Measurements from ENCODE around the gene VPS25. TPM values are rescaled to one million over a fixed set of nuclear protein-coding genes. Genes with fewer than 3 reads are reported as not detected.

The VPS25 gene
- total RNA-seq, 4 donors from 2014 or later, result 58.3 to 111 (median 79.7) TPM

GRCh38 chr17:42819939-42820535, 46.8 kb downstream of the VPS25 start:
- TF ChIP-seq CTCF (IDR thresholded peaks at IDR 0.05), result peak; percentile 55 to 67 (median 64)
- no peak for TF ChIP-seq EP300 (IDR thresholded peaks at IDR 0.05; ENCODE audit: low read depth)
- TF ChIP-seq POLR2A (IDR thresholded peaks at IDR 0.05), result no peak
- no peak for TF ChIP-seq POLR2AphosphoS5 (IDR thresholded peaks at IDR 0.05)
- H3K36me3 ChIP-seq, result peaks cover 0 to 46% (median 22%) of the 10 kb centered on the region in 4 donors
- WGBS, 2 donors (ENCODE audit: low coverage in 1 of 2), result 24 to 40% methylated on average over 2 of the region's 2 CpGs
- in situ Hi-C loops (cut with MboI; ENCODE audit: low pct_ligation_motif_present in 1 of 4, low pct_unique_long_range_greater_than_20kb in 1 of 4, low sequenced_read_pairs in 3 of 4) (no loop called here), intact Hi-C loops (cut with DNase I; ENCODE audit: low total_unique reads) (no loop called here)
- H3K27me3 ChIP-seq, result no peaks in the 10 kb centered on the region
- DNase-seq, result peak; percentile 66
- H3K4me1 ChIP-seq, result peaks cover 9 to 21% (median 12%) of the 10 kb centered on the region in 4 donors
- no peaks in the 10 kb centered on the region for H3K9me3 ChIP-seq
- no peak overlapping the region for H3K27ac ChIP-seq
- no peak overlapping the region for H3K4me3 ChIP-seq

GRCh38 chr17:42821176-42821575, 47.9 kb downstream of the VPS25 start:
- in situ Hi-C loops (cut with MboI; ENCODE audit: low pct_ligation_motif_present in 1 of 4, low pct_unique_long_range_greater_than_20kb in 1 of 4, low sequenced_read_pairs in 3 of 4) (no loop called here), intact Hi-C loops (cut with DNase I; ENCODE audit: low total_unique reads) (no loop called here)
- H3K4me3 ChIP-seq, result no peak overlapping the region
- 89 to 92% methylated on average over 7 of the region's 7 CpGs for WGBS, 2 donors (ENCODE audit: low coverage in 1 of 2)
- H3K27ac ChIP-seq, result no peak overlapping the region
- no peak for TF ChIP-seq EP300 (IDR thresholded peaks at IDR 0.05; ENCODE audit: low read depth)
- no peak for TF ChIP-seq POLR2AphosphoS5 (IDR thresholded peaks at IDR 0.05)
- DNase-seq, result no peak
- no peaks in the 10 kb centered on the region for H3K27me3 ChIP-seq
- H3K4me1 ChIP-seq, result peaks cover 9 to 21% (median 12%) of the 10 kb centered on the region in 4 donors
- H3K9me3 ChIP-seq, result no peaks in the 10 kb centered on the region
- peaks cover 0 to 38% (median 17%) of the 10 kb centered on the region in 4 donors for H3K36me3 ChIP-seq

GRCh38 chr17:42827472-42827871, 54.2 kb downstream of the VPS25 start:
- Histone ChIP-seq H3K4me3 (no peak overlapping the region), H3K36me3 (no peaks in the 10 kb centered on the region), H3K4me1 (peaks cover 9 to 18% (median 15%) of the 10 kb centered on the region in 4 donors), H3K27ac (no peak overlapping the region), H3K9me3 (no peaks in the 10 kb centered on the region), H3K27me3 (no peaks in the 10 kb centered on the region)
- no peak for DNase-seq
- in situ Hi-C loops (cut with MboI; ENCODE audit: low pct_ligation_motif_present in 1 of 4, low pct_unique_long_range_greater_than_20kb in 1 of 4, low sequenced_read_pairs in 3 of 4) (loop anchor here in 2 of 4 donors (25.0 kb wide), 2 partner anchors 110 to 485 kb away; no protein-coding TSS in a partner anchor), intact Hi-C loops (cut with DNase I; ENCODE audit: low total_unique reads) (no loop called here)
- TF ChIP-seq POLR2A (IDR thresholded peaks at IDR 0.05) (no peak), CTCF (IDR thresholded peaks at IDR 0.05) (no peak), POLR2AphosphoS5 (IDR thresholded peaks at IDR 0.05) (no peak), EP300 (IDR thresholded peaks at IDR 0.05; ENCODE audit: low read depth) (no peak)
- WGBS, 2 donors (ENCODE audit: low coverage in 1 of 2), result 93 to 100% methylated on average over 1 of the region's 1 CpG

Small RNAs within 50 kb of the gene (small RNA-seq; reads per million reads assigned to genes)
- gene HMGN2P15, result 0 reads per million in 4 donors
- gene MIR6781, result 0 reads per million in 4 donors

Other genes with a start within 250 kb of the VPS25 start
- 10 to 100 TPM; 35.4 to 95.7 (median 66.2) TPM for gene NAGLU, start 237.2 kb upstream of the VPS25 start, total RNA-seq
- 1 to 10 TPM in 1 of 4 donors, under 1 TPM in 2, not detected in 1; 0.41 to 2.2 (median 0.95) TPM for gene HSD17B1, start 220.5 kb upstream of the VPS25 start, total RNA-seq
- gene COASY, start 211.3 kb upstream of the VPS25 start, total RNA-seq, result 10 to 100 TPM; 46.4 to 91.7 (median 57.6) TPM
- gene MLX, start 206.3 kb upstream of the VPS25 start, total RNA-seq, result 100 to 1,000 TPM in 3 of 4 donors, 10 to 100 TPM in 1; 81.3 to 191 (median 143) TPM
- gene PSMC3IP, start 195.7 kb upstream of the VPS25 start, total RNA-seq, result 1 to 10 TPM in 2 of 4 donors, under 1 TPM in 1, not detected in 1; 0.96 to 2.6 (median 1.3) TPM
- gene RETREG3, start 164.1 kb upstream of the VPS25 start, total RNA-seq, result 10 to 100 TPM; 47.2 to 71.8 (median 59.0) TPM
- 10 to 100 TPM in 2 of 4 donors, 1 to 10 TPM in 2; 6.0 to 27.7 (median 14.3) TPM for gene TUBG1, start 163.8 kb upstream of the VPS25 start, total RNA-seq
- 10 to 100 TPM in 3 of 4 donors, 1 to 10 TPM in 1; 9.6 to 53.1 (median 26.7) TPM for gene TUBG2, start 114.2 kb upstream of the VPS25 start, total RNA-seq
- 10 to 100 TPM in 2 of 4 donors, 1 to 10 TPM in 2; 5.8 to 29.9 (median 9.9) TPM for gene PLEKHH3, start 96.5 kb upstream of the VPS25 start, total RNA-seq
- 1 to 10 TPM in 1 of 4 donors, under 1 TPM in 1, not detected in 2; 0.82 to 3.5 TPM for gene CCR10, start 91.6 kb upstream of the VPS25 start, total RNA-seq
- gene CNTNAP1, start 90.9 kb upstream of the VPS25 start, total RNA-seq, result 10 to 100 TPM in 2 of 4 donors, 1 to 10 TPM in 2; 3.7 to 43.8 (median 10.1) TPM
- 100 to 1,000 TPM in 1 of 4 donors, 10 to 100 TPM in 3; 30.4 to 159 (median 43.4) TPM for gene EZH1, start 28.4 kb upstream of the VPS25 start, total RNA-seq
- 10 to 100 TPM in 2 of 4 donors, 1 to 10 TPM in 2; 6.1 to 88.0 (median 23.4) TPM for gene RAMP2, start 12.2 kb upstream of the VPS25 start, total RNA-seq
- gene WNK4, start 7.2 kb downstream of the VPS25 start, total RNA-seq, result 10 to 100 TPM; 17.9 to 87.6 (median 40.9) TPM
- gene COA3, start 25.3 kb downstream of the VPS25 start, total RNA-seq, result 100 to 1,000 TPM; 128 to 400 (median 171) TPM
- gene CNTD1, start 25.4 kb downstream of the VPS25 start, total RNA-seq, result 1 to 10 TPM in 1 of 4 donors, under 1 TPM in 1, not detected in 2; 0.48 to 1.5 TPM
- gene BECN1, start 50.8 kb downstream of the VPS25 start, total RNA-seq, result 100 to 1,000 TPM in 3 of 4 donors, 10 to 100 TPM in 1; 78.2 to 199 (median 120) TPM
- gene PSME3, start 59.9 kb downstream of the VPS25 start, total RNA-seq, result 100 to 1,000 TPM in 1 of 4 donors, 10 to 100 TPM in 3; 37.0 to 131 (median 60.4) TPM
- gene AOC2, start 71.1 kb downstream of the VPS25 start, total RNA-seq, result 1 to 10 TPM in 2 of 4 donors, under 1 TPM in 2; 0.55 to 6.0 (median 1.1) TPM
- 100 to 1,000 TPM in 1 of 4 donors, 10 to 100 TPM in 3; 14.3 to 134 (median 35.2) TPM for gene AOC3, start 77.8 kb downstream of the VPS25 start, total RNA-seq
- gene G6PC1, start 127.3 kb downstream of the VPS25 start, total RNA-seq, result under 1 TPM in 2 of 4 donors, not detected in 2; 0.32 to 0.68 TPM
- gene AARSD1, start 191.0 kb downstream of the VPS25 start, total RNA-seq, result 10 to 100 TPM in 2 of 4 donors, 1 to 10 TPM in 2; 2.6 to 21.9 (median 9.5) TPM
- gene PTGES3L, start 206.6 kb downstream of the VPS25 start, total RNA-seq, result 1 to 10 TPM in 3 of 4 donors, not detected in 1; 3.4 to 8.3 (median 5.1) TPM
- 10 to 100 TPM; 18.1 to 43.8 (median 27.8) TPM for gene RUNDC1, start 207.1 kb downstream of the VPS25 start, total RNA-seq
- 100 to 1,000 TPM; 243 to 836 (median 677) TPM for gene RPL27, start 225.0 kb downstream of the VPS25 start, total RNA-seq
- gene IFI35, start 233.3 kb downstream of the VPS25 start, total RNA-seq, result 10 to 100 TPM; 11.5 to 81.1 (median 47.2) TPM
- gene VAT1, start 248.9 kb downstream of the VPS25 start, total RNA-seq, result 10 to 100 TPM; 26.2 to 94.1 (median 65.7) TPM